Lower lobe of right lung (tissue), 2 donors: ENCODE results near the gene RFTN1. TPM values are rescaled to one million over a fixed set of nuclear protein-coding genes. Genes with fewer than 3 reads are reported as not detected.

Experiments used
- ATAC-seq, 2 donors: fragments of 200-7000 bp; cut with Tn5 transposase; one replicate each; pipeline ENCODE4 v1.9.1; 2020 to 2022; ENCODE audit warnings: mild to moderate bottlenecking in 2 of 2, moderate library complexity in 2 of 2
- DNase-seq: peaks from one replicate; pipeline ENCODE4 v3.0.0-alpha.2; 2020
- H3K27ac ChIP-seq: fragments of 200-600 bp; one replicate; pipeline ENCODE4 v1.8.0; 2022
- H3K27me3 ChIP-seq: fragments of 200-600 bp; one replicate; pipeline ENCODE4 v1.8.0; 2022; ENCODE audit warnings: low read depth
- H3K36me3 ChIP-seq: fragments of 200-600 bp; one replicate; pipeline ENCODE4 v1.8.0; 2022; ENCODE audit warnings: mild to moderate bottlenecking
- H3K4me1 ChIP-seq: fragments of 200-600 bp; one replicate; pipeline ENCODE4 v1.8.0; 2022
- H3K4me3 ChIP-seq: fragments of 200-600 bp; one replicate; pipeline ENCODE4 v1.8.0; 2022; ENCODE audit warnings: mild to moderate bottlenecking
- H3K9me3 ChIP-seq: fragments of 200-600 bp; one replicate; pipeline ENCODE4 v1.8.0; 2022
- CTCF ChIP-seq: fragments of 200-600 bp; IDR thresholded peaks from one replicate; pipeline ENCODE4 v1.8.0; 2022; ENCODE audit warnings: antibody characterized with exemption, mild to moderate bottlenecking
- intact Hi-C: fragments of 100-400 bp; cut with DNase I; formaldehyde crosslinking; loops from one replicate; pipeline ENCODE4 v1.11.0; 2022
- total RNA-seq: library from RNA; stranded (reverse); fragmentation: NEBNext Ultra II Directional; extraction: Animal tissue kit (Norgen Biotek cat#: 25700); gene quantifications from one replicate; pipeline ENCODE4 v1.2.1, GENCODE V29; 2021
- donor health status: DM: no; HTN: yes; CAD: no; lungs with severe emphysema.

Gene RFTN1
- total RNA-seq, 1 donor from 2014 or later, result 58.2 TPM

- H3K27ac ChIP-seq, result peak overlapping the region; percentile 21
- H3K9me3 ChIP-seq, result no peaks in the 10 kb centered on the region
- intact Hi-C loops, result no loop called here
- H3K4me1 ChIP-seq, result peaks cover 61% of the 10 kb centered on the region
- no peak for TF ChIP-seq CTCF
- ATAC-seq, result no peak
- H3K4me3 ChIP-seq, result no peak overlapping the region
- H3K36me3 ChIP-seq, result peaks cover 18% of the 10 kb centered on the region
- H3K27me3 ChIP-seq, result no peaks in the 10 kb centered on the region
- no peak for DNase-seq
Measured at GRCh38 chr3:16484216-16484615, 29.3 kb downstream of the RFTN1 start.

- intact Hi-C loops, result no loop called here
- H3K9me3 ChIP-seq, result no peaks in the 10 kb centered on the region
- ATAC-seq (peak; percentile 88 to 93), DNase-seq (peak; percentile 82)
- H3K36me3 ChIP-seq, result peaks cover 6% of the 10 kb centered on the region
- no peak overlapping the region for H3K4me3 ChIP-seq
- peak overlapping the region; percentile 70 for H3K27ac ChIP-seq
- no peak for TF ChIP-seq CTCF
- H3K27me3 ChIP-seq, result no peaks in the 10 kb centered on the region
- peaks cover 61% of the 10 kb centered on the region for H3K4me1 ChIP-seq
Measured at GRCh38 chr3:16482770-16483531, 30.5 kb downstream of the RFTN1 start.

GRCh38 chr3:16482194-16482769 lies 31.2 kb downstream of the RFTN1 start:
- no peaks in the 10 kb centered on the region for H3K27me3 ChIP-seq
- peak in 1 of 2 donors; percentile 15 for ATAC-seq
- peaks cover 61% of the 10 kb centered on the region for H3K4me1 ChIP-seq

GRCh38 chr3:16481546-16481897 lies 32.0 kb downstream of the RFTN1 start:
- H3K4me1 ChIP-seq, result peaks cover 67% of the 10 kb centered on the region
- no peak overlapping the region for H3K4me3 ChIP-seq
- no peaks in the 10 kb centered on the region for H3K36me3 ChIP-seq
- intact Hi-C loops, result no loop called here
- DNase-seq (no peak), ATAC-seq (no peak)
- H3K27me3 ChIP-seq, result no peaks in the 10 kb centered on the region
- no peak for TF ChIP-seq CTCF
- H3K27ac ChIP-seq, result peak overlapping the region; percentile 70
- no peaks in the 10 kb centered on the region for H3K9me3 ChIP-seq

More at GRCh38 chr3:16482194-16482769, 31.2 kb downstream of the RFTN1 start:
- intact Hi-C loops, result no loop called here
- no peak for TF ChIP-seq CTCF
- DNase-seq, result no peak
- H3K9me3 ChIP-seq, result no peaks in the 10 kb centered on the region
- no peaks in the 10 kb centered on the region for H3K36me3 ChIP-seq
- H3K27ac ChIP-seq, result peak overlapping the region; percentile 70
- H3K4me3 ChIP-seq, result no peak overlapping the region

GRCh38 chr3:16480861-16481545 lies 32.5 kb downstream of the RFTN1 start:
- DNase-seq, result no peak
- Histone ChIP-seq H3K4me3 (no peak overlapping the region), H3K9me3 (no peaks in the 10 kb centered on the region), H3K36me3 (no peaks in the 10 kb centered on the region), H3K4me1 (peaks cover 70% of the 10 kb centered on the region), H3K27me3 (no peaks in the 10 kb centered on the region), H3K27ac (peak overlapping the region; percentile 70)
- TF ChIP-seq CTCF, result no peak
- no peak for ATAC-seq
- intact Hi-C loops, result no loop called here
